Bone marrow (tissue), 2 donors: Measurements from ENCODE around the gene RPL39.
A peak's percentile ranks its signal among the peaks of the same experiment; 100 is the strongest.
"Not testable (repeated sequence)": the region's sequence is repeated elsewhere in the genome, so short reads cannot be mapped to it uniquely, and the experiment has no call there.

ENCODE experiments used
- DNase-seq, 2 donors: peaks; one replicate each; lab custom pipeline; 2025; lab: John Stamatoyannopoulos, UW

The RPL39 gene

GRCh38 chrX:119791437-119792231 lies at the start of gene RPL39:
Gene RPL39 (minus strand): TSS chrX:119791630. CDS start chrX:119791576, 54 bp downstream.
- DNase-seq: peak; percentile 40 to 82

- DNase-seq: no peak
Measured at GRCh38 chrX:119833905-119834304, 42.5 kb upstream of the RPL39 start.

GRCh38 chrX:119828446-119828845 lies 37.0 kb upstream of the RPL39 start:
- DNase-seq: no peak

- no peak for DNase-seq
Measured at GRCh38 chrX:119826399-119826959, 35.0 kb upstream of the RPL39 start.

GRCh38 chrX:119824221-119824620 lies 32.8 kb upstream of the RPL39 start:
- not testable (repeated sequence) for DNase-seq

- DNase-seq: peak in 1 of 2 donors; percentile 59
Measured at GRCh38 chrX:119821703-119822102, 30.3 kb upstream of the RPL39 start.

GRCh38 chrX:119817130-119817690 lies 25.8 kb upstream of the RPL39 start:
- no peak for DNase-seq

GRCh38 chrX:119816300-119816699 lies 24.9 kb upstream of the RPL39 start:
- no peak for DNase-seq

- no peak for DNase-seq
Measured at GRCh38 chrX:119809185-119809666, 17.8 kb upstream of the RPL39 start.

- DNase-seq: not testable (repeated sequence)
Measured at GRCh38 chrX:119808461-119808860, 17.0 kb upstream of the RPL39 start.

GRCh38 chrX:119802546-119802945 lies 11.1 kb upstream of the RPL39 start:
- no peak for DNase-seq

GRCh38 chrX:119801253-119802221 lies 10.1 kb upstream of the RPL39 start:
- DNase-seq: no peak

- DNase-seq: peak; percentile 9 to 19
Measured at GRCh38 chrX:119790977-119791436, 423 bp downstream of the RPL39 start.

- peak in 1 of 2 donors; percentile 4 for DNase-seq
Measured at GRCh38 chrX:119784747-119785446, 6.5 kb downstream of the RPL39 start.

- no peak for DNase-seq
Measured at GRCh38 chrX:119783026-119783425, 8.4 kb downstream of the RPL39 start.

GRCh38 chrX:119778829-119779228 lies 12.6 kb downstream of the RPL39 start:
- DNase-seq: no peak

GRCh38 chrX:119775517-119776238 lies 15.8 kb downstream of the RPL39 start:
- DNase-seq: no peak

GRCh38 chrX:119769388-119769787 lies 22.0 kb downstream of the RPL39 start:
- DNase-seq: not testable (repeated sequence)

GRCh38 chrX:119768436-119768835 lies 23.0 kb downstream of the RPL39 start:
- not testable (repeated sequence) for DNase-seq

- no peak for DNase-seq
Measured at GRCh38 chrX:119763836-119764387, 27.5 kb downstream of the RPL39 start.
